Colonic mucosa (tissue), 4 donors: Measurements from ENCODE around the gene DNAJB12. TPM values are rescaled to one million over a fixed set of nuclear protein-coding genes. Genes with fewer than 3 reads are reported as not detected.
"Not testable (repeated sequence)": the region's sequence is repeated elsewhere in the genome, so short reads cannot be mapped to it uniquely, and the experiment has no call there.

ENCODE experiments used
- DNase-seq: peaks from one replicate; pipeline ENCODE4 v3.0.0-alpha.2; 2020
- H3K27ac ChIP-seq: fragments of 200-600 bp; one replicate; pipeline ENCODE4 v1.8.0; 2021
- H3K27me3 ChIP-seq: fragments of 200-600 bp; one replicate; pipeline ENCODE4 v1.8.0; 2021
- H3K36me3 ChIP-seq: fragments of 200-600 bp; one replicate; pipeline ENCODE4 v1.8.0; 2021
- H3K4me1 ChIP-seq: fragments of 200-600 bp; one replicate; pipeline ENCODE4 v1.8.0; 2021; ENCODE audit warnings: mild to moderate bottlenecking
- H3K4me3 ChIP-seq: fragments of 200-600 bp; one replicate; pipeline ENCODE4 v1.8.0; 2021
- H3K9ac ChIP-seq, 2 donors: one replicate each; pipeline ENCODE4 v1.7.0; 2013; ENCODE audit warnings: control low read depth in 2 of 2, low read depth in 2 of 2, low read length in 2 of 2
- H3K9me3 ChIP-seq: fragments of 200-600 bp; one replicate; pipeline ENCODE4 v1.8.0; 2021
- CTCF ChIP-seq: fragments of 200-600 bp; IDR thresholded peaks from one replicate; pipeline ENCODE4 v1.8.0; 2022; ENCODE audit warnings: antibody characterized with exemption, mild to moderate bottlenecking
- intact Hi-C: fragments of 100-400 bp; cut with DNase I; formaldehyde crosslinking; loops from one replicate; pipeline ENCODE4 v1.14.1; 2022
- total RNA-seq, 2 donors: library from RNA; stranded (reverse); fragmentation: NEBNext Ultra II Directional in 1 of 2; extraction: Animal tissue kit (Norgen Biotek cat#: 25700) in 1 of 2; gene quantifications; one replicate each; pipeline ENCODE4 v1.2.1, GENCODE V29; 2021
- donor health status: healthy.
- donor health status: DM: no; HTN: no; CAD: no.
- donor health status: DM: no; HTN: no; CAD: no.

The DNAJB12 gene
- total RNA-seq, 2 donors from 2014 or later, result 29.4 to 37.9 TPM

GRCh38 chr10:72308320-72308987, 46.3 kb downstream of the DNAJB12 start:
- peak; percentile 84 for DNase-seq
- intact Hi-C loops, result no loop called here
- H3K9me3 ChIP-seq, result no peaks in the 10 kb centered on the region
- peak overlapping the region; percentile 93 for H3K27ac ChIP-seq
- H3K36me3 ChIP-seq, result no peaks in the 10 kb centered on the region
- H3K4me1 ChIP-seq, result peaks cover 23% of the 10 kb centered on the region
- no peaks in the 10 kb centered on the region for H3K27me3 ChIP-seq
- peak overlapping the region in 1 of 2 donors; percentile 58 for H3K9ac ChIP-seq
- TF ChIP-seq CTCF, result no peak
- no peak overlapping the region for H3K4me3 ChIP-seq

GRCh38 chr10:72307711-72308110, 47.0 kb downstream of the DNAJB12 start:
- DNase-seq, intact Hi-C loops, H3K4me3 ChIP-seq, H3K27me3 ChIP-seq, H3K36me3 ChIP-seq, H3K9me3 ChIP-seq, H3K9ac ChIP-seq: not testable (repeated sequence)
- Histone ChIP-seq H3K4me1 (peaks cover 23% of the 10 kb centered on the region), H3K27ac (peak overlapping the region; percentile 93)

GRCh38 chr10:72306215-72306760, 48.4 kb downstream of the DNAJB12 start:
- Histone ChIP-seq H3K4me3 (no peak overlapping the region), H3K4me1 (peaks cover 23% of the 10 kb centered on the region), H3K9me3 (no peaks in the 10 kb centered on the region), H3K27me3 (no peaks in the 10 kb centered on the region), H3K27ac (no peak overlapping the region), H3K9ac (no peak overlapping the region), H3K36me3 (no peaks in the 10 kb centered on the region)
- TF ChIP-seq CTCF, result no peak
- intact Hi-C loops, result no loop called here
- DNase-seq, result no peak

DNA sequence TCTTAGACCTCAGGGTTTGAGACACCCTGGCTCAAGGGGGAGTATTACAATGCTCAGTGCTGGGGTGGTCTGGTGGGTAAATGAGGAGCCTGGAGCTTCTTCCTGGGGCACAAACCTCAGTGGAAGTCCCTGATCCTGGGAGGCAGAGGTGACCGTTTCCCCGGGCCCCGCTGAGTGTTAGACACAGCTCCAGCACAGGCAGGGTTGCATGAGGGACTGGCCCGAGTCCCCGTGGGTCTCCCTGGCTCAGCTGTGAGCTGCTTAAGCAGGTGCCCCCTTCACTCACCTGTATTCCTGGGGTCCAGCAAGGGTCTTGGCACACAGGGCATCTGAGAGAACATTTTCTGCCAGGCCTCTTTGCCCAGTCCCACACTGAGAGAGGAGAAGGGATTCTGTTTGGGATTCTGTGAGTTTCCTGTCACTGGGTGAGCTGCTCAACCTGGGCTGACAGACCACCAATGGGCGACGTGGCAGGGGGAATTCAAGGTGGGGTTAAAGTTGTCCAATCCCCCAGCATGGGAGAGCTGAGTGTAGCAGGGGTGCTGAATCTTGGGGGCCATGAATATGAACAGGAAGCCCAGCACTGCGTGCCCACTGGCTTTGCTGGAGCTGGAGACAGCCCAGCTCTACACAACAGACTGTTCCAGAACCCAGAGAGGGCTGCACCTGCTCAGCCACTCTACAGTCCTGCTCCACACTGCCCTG, 51.1 kb downstream of the DNAJB12 start:
- intact Hi-C loops, result no loop called here
- TF ChIP-seq CTCF, result no peak
- H3K9ac ChIP-seq, result no peak overlapping the region
- no peaks in the 10 kb centered on the region for H3K27me3 ChIP-seq
- H3K27ac ChIP-seq, result no peak overlapping the region
- H3K9me3 ChIP-seq, result no peaks in the 10 kb centered on the region
- peaks cover 5% of the 10 kb centered on the region for H3K4me1 ChIP-seq
- H3K36me3 ChIP-seq, result no peaks in the 10 kb centered on the region
- no peak overlapping the region for H3K4me3 ChIP-seq
- no peak for DNase-seq

DNA sequence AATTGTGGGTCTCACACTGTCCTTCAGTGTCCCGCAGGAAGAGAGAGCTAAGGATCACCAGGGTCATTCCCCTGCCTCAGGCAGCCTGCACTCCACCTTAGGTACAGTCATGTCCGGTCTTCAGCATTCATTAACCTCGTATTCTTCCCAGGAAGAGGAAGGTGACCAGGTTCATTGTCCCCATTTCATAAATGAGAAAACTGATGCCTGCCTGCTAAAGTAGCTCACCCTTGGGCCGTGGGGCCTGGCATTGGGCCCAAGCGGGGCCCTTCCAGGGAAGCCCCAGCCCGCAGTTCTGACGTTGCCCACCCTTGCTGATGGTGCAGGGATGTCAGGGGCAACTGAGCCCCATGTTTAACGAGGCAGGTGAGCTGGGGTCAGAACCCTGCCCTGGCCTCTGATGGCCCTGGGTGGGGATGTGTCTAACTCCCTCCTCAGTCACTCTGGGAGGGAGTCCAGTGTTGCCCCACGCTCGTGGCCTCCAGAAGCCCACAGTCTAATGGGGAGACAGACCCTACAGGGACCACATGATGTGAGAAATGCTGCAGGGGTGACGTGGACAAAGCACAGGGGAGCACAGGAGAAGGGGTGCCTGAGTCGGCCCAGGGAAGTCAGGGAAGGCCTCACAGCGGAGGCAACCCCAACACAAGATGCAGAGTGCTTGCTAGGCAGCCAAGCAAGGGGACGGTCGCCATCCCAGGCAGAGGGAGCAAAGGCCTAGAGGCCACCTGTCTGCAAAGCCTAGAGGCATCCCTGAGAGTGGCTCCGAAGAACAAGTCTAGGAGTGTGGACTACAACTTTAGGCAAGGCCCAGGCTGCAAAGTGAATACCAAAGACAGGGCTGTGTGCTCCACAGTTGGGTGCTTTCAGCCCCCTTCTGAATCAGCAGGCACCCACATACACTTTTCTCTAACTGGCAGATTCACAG, 55.9 kb downstream of the DNAJB12 start:
- Histone ChIP-seq H3K27ac (peak overlapping the region; percentile 94), H3K36me3 (no peaks in the 10 kb centered on the region), H3K4me1 (peaks cover 5% of the 10 kb centered on the region), H3K27me3 (no peaks in the 10 kb centered on the region), H3K9me3 (no peaks in the 10 kb centered on the region), H3K4me3 (no peak overlapping the region), H3K9ac (peak overlapping the region in 1 of 2 donors; percentile 92)
- intact Hi-C loops, result no loop called here
- TF ChIP-seq CTCF, result no peak
- no peak for DNase-seq
